Keratinocyte (primary cell): ENCODE data around the gene GABRB1. TPM values are rescaled to one million over a fixed set of nuclear protein-coding genes. Genes with fewer than 3 reads are reported as not detected.

Experiments used
- DNase-seq: peaks from one replicate; pipeline ENCODE4 v3.0.0-alpha.2; 2011; ENCODE audit warnings: low read depth, missing footprints, low spot score
- FAIRE-seq: peaks from 2 replicates; lab custom pipeline; 2011; peaks lifted over from hg19 to GRCh38; lab: Jason Lieb, UNC
- H2AFZ ChIP-seq: 2 replicates; pipeline ENCODE4 v1.6.0; 2012; ENCODE audit warnings: low read length, control low read depth, inconsistent platforms; ENCODE audit not compliant: control insufficient read depth
- H3K27ac ChIP-seq: 2 replicates; pipeline ENCODE4 v1.5.1; 2011; ENCODE audit warnings: low read length; ENCODE audit not compliant: control insufficient read depth, insufficient read depth
- H3K27me3 ChIP-seq: 3 replicates; pipeline ENCODE4 v1.6.0; 2011; ENCODE audit warnings: low read length; ENCODE audit not compliant: control insufficient read depth, insufficient read depth; ENCODE audit errors: extremely low read depth
- H3K36me3 ChIP-seq, 2 experiments: 2 replicates in 1 of 2; 3 replicates in 1 of 2; pipeline ENCODE4 v1.5.1; 2011; ENCODE audit warnings: low read length in 2 of 2, mild to moderate bottlenecking in 1 of 2; ENCODE audit not compliant: control insufficient read depth in 2 of 2, insufficient read depth in 2 of 2; ENCODE audit errors: extremely low read depth in 1 of 2
- H3K4me1 ChIP-seq: 3 replicates; pipeline ENCODE4 v1.5.1; 2011; ENCODE audit warnings: low read length; ENCODE audit not compliant: control insufficient read depth, insufficient read depth; ENCODE audit errors: extremely low read depth
- H3K4me2 ChIP-seq: 3 replicates; pipeline ENCODE4 v1.6.0; 2011; ENCODE audit warnings: low read depth, low read length; ENCODE audit not compliant: control insufficient read depth, insufficient read depth; ENCODE audit errors: extremely low read depth
- H3K4me3 ChIP-seq, 3 experiments: fragments of 200-600 bp in 1 of 3; sonication (generic) in 1 of 3; 2 replicates in 2 of 3; 3 replicates in 1 of 3; pipeline ENCODE4 v1.5.1; 2011 to 2016; ENCODE audit warnings: low read length in 3 of 3, mild to moderate bottlenecking in 3 of 3, control low read depth in 2 of 3, inconsistent platforms in 1 of 3, low read depth in 1 of 3, mixed read lengths in 1 of 3, mixed run types in 1 of 3, moderate library complexity in 1 of 3; ENCODE audit not compliant: control insufficient read depth in 2 of 3, insufficient read depth in 2 of 3; ENCODE audit errors: extremely low read depth in 1 of 3
- H3K79me2 ChIP-seq: 2 replicates; pipeline ENCODE4 v1.6.0; 2012; ENCODE audit warnings: low read length; ENCODE audit not compliant: control insufficient read depth, insufficient read depth
- H3K9ac ChIP-seq: 3 replicates; pipeline ENCODE4 v1.6.0; 2011; ENCODE audit warnings: low read length; ENCODE audit not compliant: control insufficient read depth, insufficient read depth; ENCODE audit errors: extremely low read depth
- H3K9me1 ChIP-seq: 3 replicates; pipeline ENCODE4 v1.6.0; 2011; ENCODE audit warnings: low read length; ENCODE audit not compliant: control insufficient read depth, insufficient read depth; ENCODE audit errors: extremely low read depth
- H3K9me3 ChIP-seq: 2 replicates; pipeline ENCODE4 v1.5.1; 2012; ENCODE audit warnings: low read depth, low read length; ENCODE audit not compliant: control insufficient read depth
- H4K20me1 ChIP-seq: 3 replicates; pipeline ENCODE4 v1.6.0; 2011; ENCODE audit warnings: low read length; ENCODE audit not compliant: control insufficient read depth, insufficient read depth; ENCODE audit errors: extremely low read depth
- EZH2 ChIP-seq: IDR thresholded peaks from one replicate; pipeline ENCODE4 v1.6.1; 2012; ENCODE audit warnings: inconsistent platforms, mild to moderate bottlenecking, low read length, moderate library complexity
- dilution Hi-C: fragments of 300-500 bp; cut with MboI; formaldehyde crosslinking; loops from one replicate; pipeline ENCODE4 v1.7.0; 2020; ENCODE audit warnings: low sequenced_read_pairs; ENCODE audit not compliant: extremely low pct_ligation_motif_present
- polyA plus RNA-seq, 5 experiments: library from polyadenylated mRNA; depleted of rRNA in 3 of 5; stranded (reverse) in 3 of 5; stranded (forward) in 1 of 5; unstranded in 1 of 5; fragments of >200 nt; gene quantifications; 1 replicate in 1 of 5; 2 replicates in 3 of 5; 3 replicates in 1 of 5; pipeline versions ENCODE4 v1.2.1 to v1.2.3, GENCODE V29; 2011 to 2012; ENCODE audit warnings: missing spikeins in 2 of 5, low read depth in 1 of 5, low replicate concordance in 1 of 5
- TF ChIP-seq, protein P1 (sequence below), 3 experiments: IDR thresholded peaks in 1 of 3; conservative IDR thresholded peaks in 1 of 3; optimal IDR thresholded peaks in 1 of 3; 2 replicates in 2 of 3; 3 replicates in 1 of 3; pipeline versions ENCODE3 to v1.5.1; 2011; ENCODE audit warnings: low read length in 3 of 3, mild to moderate bottlenecking in 3 of 3, moderate library complexity in 2 of 3, control low read depth in 1 of 3, inconsistent platforms in 1 of 3; ENCODE audit not compliant: insufficient read depth in 2 of 3; ENCODE audit errors: extremely low read depth in 1 of 3

GABRB1 gene
- polyA plus RNA-seq, 1 donor (not counting 4 experiments of a cell fraction or from before 2014, with no cell fraction given), result not detected

DNA sequence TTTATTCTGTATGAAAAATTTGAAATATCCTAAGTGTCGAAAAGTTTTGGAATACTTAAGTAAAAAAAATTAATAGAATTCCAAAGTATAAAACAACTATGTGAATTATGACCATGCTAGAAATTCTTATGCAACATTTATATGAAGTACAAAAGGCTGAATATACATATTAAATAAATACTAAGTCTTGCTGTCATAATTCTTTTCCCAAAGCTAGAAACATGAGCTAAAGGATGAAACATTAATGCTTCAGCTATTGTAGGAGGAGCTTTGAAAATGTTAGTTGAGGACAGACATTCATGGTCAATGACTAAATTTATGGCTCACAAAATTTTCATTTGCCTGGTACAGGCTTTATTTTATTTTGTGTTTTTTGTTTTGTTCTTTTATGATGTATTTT lies 207.3 kb downstream of the GABRB1 start:
- Histone ChIP-seq H3K9ac (no peak overlapping the region), H3K4me1 (no peaks in the 10 kb centered on the region), H3K4me2 (no peak overlapping the region), H3K27ac (no peak overlapping the region), H3K4me3 (no peak overlapping the region), H3K36me3 (no peaks in the 10 kb centered on the region), H3K27me3 (no peaks in the 10 kb centered on the region), H4K20me1 (no peaks in the 10 kb centered on the region), H3K79me2 (no peaks in the 10 kb centered on the region), H2AFZ (no peak overlapping the region), H3K9me3 (no peaks in the 10 kb centered on the region), H3K9me1 (no peaks in the 10 kb centered on the region)
- TF ChIP-seq, protein P1, sequence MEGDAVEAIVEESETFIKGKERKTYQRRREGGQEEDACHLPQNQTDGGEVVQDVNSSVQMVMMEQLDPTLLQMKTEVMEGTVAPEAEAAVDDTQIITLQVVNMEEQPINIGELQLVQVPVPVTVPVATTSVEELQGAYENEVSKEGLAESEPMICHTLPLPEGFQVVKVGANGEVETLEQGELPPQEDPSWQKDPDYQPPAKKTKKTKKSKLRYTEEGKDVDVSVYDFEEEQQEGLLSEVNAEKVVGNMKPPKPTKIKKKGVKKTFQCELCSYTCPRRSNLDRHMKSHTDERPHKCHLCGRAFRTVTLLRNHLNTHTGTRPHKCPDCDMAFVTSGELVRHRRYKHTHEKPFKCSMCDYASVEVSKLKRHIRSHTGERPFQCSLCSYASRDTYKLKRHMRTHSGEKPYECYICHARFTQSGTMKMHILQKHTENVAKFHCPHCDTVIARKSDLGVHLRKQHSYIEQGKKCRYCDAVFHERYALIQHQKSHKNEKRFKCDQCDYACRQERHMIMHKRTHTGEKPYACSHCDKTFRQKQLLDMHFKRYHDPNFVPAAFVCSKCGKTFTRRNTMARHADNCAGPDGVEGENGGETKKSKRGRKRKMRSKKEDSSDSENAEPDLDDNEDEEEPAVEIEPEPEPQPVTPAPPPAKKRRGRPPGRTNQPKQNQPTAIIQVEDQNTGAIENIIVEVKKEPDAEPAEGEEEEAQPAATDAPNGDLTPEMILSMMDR (optimal IDR thresholded peaks at IDR 0.05 in 1 of 3, IDR thresholded peaks at IDR 0.05 in 1 of 3, conservative IDR thresholded peaks at IDR 0.05 in 1 of 3; ENCODE audit: extremely low read depth in 1 of 3, insufficient read depth in 2 of 3, low read length in 3 of 3), result no peak
- no peak for TF ChIP-seq EZH2
- dilution Hi-C loops, result no loop called here
- FAIRE-seq (no peak), DNase-seq (no peak)

DNA sequence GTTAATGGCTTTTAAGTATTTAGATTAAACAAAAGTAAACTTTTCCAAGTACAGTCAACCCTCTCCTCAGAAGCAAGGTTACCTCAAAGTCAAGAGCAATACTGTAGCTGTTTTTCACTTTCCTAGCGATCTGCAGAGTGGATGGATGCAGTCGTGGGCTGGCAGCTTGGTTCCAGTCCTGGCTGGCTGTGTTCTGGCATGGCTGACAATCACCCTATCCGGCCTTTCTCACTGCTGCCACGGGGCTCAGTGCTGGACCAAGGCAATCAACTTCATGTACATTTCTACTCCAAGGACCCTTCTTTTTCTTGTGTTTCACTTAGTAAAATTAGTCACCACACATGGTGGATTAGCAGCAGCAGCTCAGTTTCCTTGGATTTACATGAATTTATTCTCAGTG lies 208.3 kb downstream of the GABRB1 start:
- DNase-seq (no peak), FAIRE-seq (no peak)
- Histone ChIP-seq H3K9ac (no peak overlapping the region), H4K20me1 (no peaks in the 10 kb centered on the region), H3K4me2 (no peak overlapping the region), H3K9me1 (no peaks in the 10 kb centered on the region), H3K4me1 (no peaks in the 10 kb centered on the region), H3K27ac (no peak overlapping the region), H3K9me3 (no peaks in the 10 kb centered on the region), H3K4me3 (no peak overlapping the region), H3K27me3 (no peaks in the 10 kb centered on the region), H3K36me3 (no peaks in the 10 kb centered on the region), H3K79me2 (no peaks in the 10 kb centered on the region), H2AFZ (no peak overlapping the region)
- TF ChIP-seq, protein P1 (optimal IDR thresholded peaks at IDR 0.05 in 1 of 3, IDR thresholded peaks at IDR 0.05 in 1 of 3, conservative IDR thresholded peaks at IDR 0.05 in 1 of 3; ENCODE audit: extremely low read depth in 1 of 3, insufficient read depth in 2 of 3, low read length in 3 of 3), result no peak
- no peak for TF ChIP-seq EZH2
- dilution Hi-C loops, result no loop called here
